ENCODE results near the gene KRT37. TPM values are rescaled to one million over a fixed set of nuclear protein-coding genes. Genes with fewer than 3 reads are reported as not detected.

Gene KRT37
- total RNA-seq, 2 experiments from 2014 or later = not detected

GRCh38 chr17:41415833-41416335 lies 8.5 kb downstream of the KRT37 start:
- intact Hi-C loops (cut with micrococcal nuclease) = no loop called here
- H3K4me3 Mint-ChIP-seq = no peak overlapping the region
- no peaks in the 10 kb centered on the region for H3K9me3 Mint-ChIP-seq
- no peaks in the 10 kb centered on the region for H3K36me3 Mint-ChIP-seq (ENCODE audit: low read depth)
- H3K27ac Mint-ChIP-seq = no peak overlapping the region
- no peak for DNase-seq
- CTCF ChIA-PET = interaction anchor here (0.6 kb wide), 1 partner anchor 285 kb away, joined by 3 read pairs; no protein-coding TSS in a partner anchor
- peaks cover 4% of the 10 kb centered on the region for H3K4me1 Mint-ChIP-seq (ENCODE audit: low read depth)
- H3K27me3 Mint-ChIP-seq (ENCODE audit: low read depth) = no peaks in the 10 kb centered on the region

GRCh38 chr17:41415411-41415810 lies 9.0 kb downstream of the KRT37 start:
- no peaks in the 10 kb centered on the region for H3K27me3 Mint-ChIP-seq (ENCODE audit: low read depth)
- no peak overlapping the region for H3K4me3 Mint-ChIP-seq
- intact Hi-C loops (cut with micrococcal nuclease) = no loop called here
- H3K36me3 Mint-ChIP-seq (ENCODE audit: low read depth) = no peaks in the 10 kb centered on the region
- peaks cover 4% of the 10 kb centered on the region for H3K4me1 Mint-ChIP-seq (ENCODE audit: low read depth)
- CTCF ChIA-PET = interaction anchor here (0.6 kb wide), 1 partner anchor 286 kb away, joined by 3 read pairs; no protein-coding TSS in a partner anchor
- no peaks in the 10 kb centered on the region for H3K9me3 Mint-ChIP-seq
- no peak overlapping the region for H3K27ac Mint-ChIP-seq
- no peak for DNase-seq

- no peak overlapping the region for H3K4me3 Mint-ChIP-seq
- H3K36me3 Mint-ChIP-seq (ENCODE audit: low read depth) = no peaks in the 10 kb centered on the region
- H3K9me3 Mint-ChIP-seq = no peaks in the 10 kb centered on the region
- no peaks in the 10 kb centered on the region for H3K27me3 Mint-ChIP-seq (ENCODE audit: low read depth)
- peaks cover 9% of the 10 kb centered on the region for H3K4me1 Mint-ChIP-seq (ENCODE audit: low read depth)
- intact Hi-C loops (cut with micrococcal nuclease) = no loop called here
- no peak overlapping the region for H3K27ac Mint-ChIP-seq
- DNase-seq = no peak
- CTCF ChIA-PET = no interaction called here
These were observed 10.4 kb downstream of the KRT37 start for GRCh38 chr17:41413982-41414381.

- no peaks in the 10 kb centered on the region for H3K27me3 Mint-ChIP-seq (ENCODE audit: low read depth)
- peaks cover 14% of the 10 kb centered on the region for H3K4me1 Mint-ChIP-seq (ENCODE audit: low read depth)
- no peak overlapping the region for H3K27ac Mint-ChIP-seq
- no peaks in the 10 kb centered on the region for H3K9me3 Mint-ChIP-seq
- CTCF ChIA-PET = no interaction called here
- intact Hi-C loops (cut with micrococcal nuclease) = no loop called here
- H3K36me3 Mint-ChIP-seq (ENCODE audit: low read depth) = no peaks in the 10 kb centered on the region
- DNase-seq = no peak
- H3K4me3 Mint-ChIP-seq = no peak overlapping the region
These were observed 10.9 kb downstream of the KRT37 start for GRCh38 chr17:41413353-41413957.

- DNase-seq = no peak
- H3K27ac Mint-ChIP-seq = no peak overlapping the region
These were observed 13.1 kb downstream of the KRT37 start for GRCh38 chr17:41411072-41411840.

GRCh38 chr17:41407226-41407625 lies 17.2 kb downstream of the KRT37 start:
- DNase-seq = no peak
- Mint-ChIP-seq H3K27ac (no peak overlapping the region), H3K36me3 (ENCODE audit: low read depth) (no peaks in the 10 kb centered on the region), H3K4me1 (ENCODE audit: low read depth) (peaks cover 45% of the 10 kb centered on the region), H3K27me3 (ENCODE audit: low read depth) (no peaks in the 10 kb centered on the region), H3K4me3 (no peak overlapping the region), H3K9me3 (no peaks in the 10 kb centered on the region)
- CTCF ChIA-PET = no interaction called here
- intact Hi-C loops (cut with micrococcal nuclease) = no loop called here

More at GRCh38 chr17:41411072-41411840, 13.1 kb downstream of the KRT37 start:
- H3K27me3 Mint-ChIP-seq (ENCODE audit: low read depth) = no peaks in the 10 kb centered on the region
- peaks cover 17% of the 10 kb centered on the region for H3K4me1 Mint-ChIP-seq (ENCODE audit: low read depth)
- CTCF ChIA-PET = no interaction called here
- no peaks in the 10 kb centered on the region for H3K9me3 Mint-ChIP-seq
- no peaks in the 10 kb centered on the region for H3K36me3 Mint-ChIP-seq (ENCODE audit: low read depth)
- intact Hi-C loops (cut with micrococcal nuclease) = no loop called here
- H3K4me3 Mint-ChIP-seq = no peak overlapping the region

- Mint-ChIP-seq H3K4me3 (no peak overlapping the region), H3K9me3 (no peaks in the 10 kb centered on the region), H3K27me3 (ENCODE audit: low read depth) (no peaks in the 10 kb centered on the region), H3K36me3 (ENCODE audit: low read depth) (no peaks in the 10 kb centered on the region), H3K4me1 (ENCODE audit: low read depth) (peaks cover 48% of the 10 kb centered on the region), H3K27ac (no peak overlapping the region)
- CTCF ChIA-PET = interaction anchor here (1.2 to 2.3 kb wide), 3 partner anchors 12 to 257 kb away, joined by 3 to 6 read pairs (median 6); no protein-coding TSS in a partner anchor
- intact Hi-C loops (cut with micrococcal nuclease) = no loop called here
- DNase-seq = peak; percentile 12
These were observed 18.2 kb downstream of the KRT37 start for GRCh38 chr17:41406205-41406604.

GRCh38 chr17:41404024-41404671 lies 20.2 kb downstream of the KRT37 start:
- intact Hi-C loops (cut with micrococcal nuclease) = loop anchor here (1.0 to 5.0 kb wide), 4 partner anchors 63 to 1307 kb away; no protein-coding TSS in a partner anchor
- Mint-ChIP-seq H3K4me3 (no peak overlapping the region), H3K36me3 (ENCODE audit: low read depth) (no peaks in the 10 kb centered on the region), H3K4me1 (ENCODE audit: low read depth) (peaks cover 47% of the 10 kb centered on the region), H3K27ac (peak overlapping the region; percentile 79), H3K27me3 (ENCODE audit: low read depth) (no peaks in the 10 kb centered on the region), H3K9me3 (no peaks in the 10 kb centered on the region)
- CTCF ChIA-PET = interaction anchor here (1.0 to 2.3 kb wide), 6 partner anchors 14 to 262 kb away, joined by 3 to 9 read pairs (median 4); no protein-coding TSS in a partner anchor
- peak; percentile 85 for DNase-seq

- peak; percentile 29 for DNase-seq
- CTCF ChIA-PET = interaction anchor here (0.7 to 1.8 kb wide), 6 partner anchors 63 to 262 kb away, joined by 3 to 9 read pairs (median 4); no protein-coding TSS in a partner anchor
- no peaks in the 10 kb centered on the region for H3K36me3 Mint-ChIP-seq (ENCODE audit: low read depth)
- peak overlapping the region; percentile 69 for H3K27ac Mint-ChIP-seq
- H3K27me3 Mint-ChIP-seq (ENCODE audit: low read depth) = no peaks in the 10 kb centered on the region
- H3K4me3 Mint-ChIP-seq = no peak overlapping the region
- intact Hi-C loops (cut with micrococcal nuclease) = loop anchor here (1.0 to 5.0 kb wide), 5 partner anchors 62 to 1306 kb away; no protein-coding TSS in a partner anchor
- H3K4me1 Mint-ChIP-seq (ENCODE audit: low read depth) = peaks cover 40% of the 10 kb centered on the region
- no peaks in the 10 kb centered on the region for H3K9me3 Mint-ChIP-seq
These were observed 20.9 kb downstream of the KRT37 start for GRCh38 chr17:41403404-41404023.

GRCh38 chr17:41402161-41402560 lies 22.2 kb downstream of the KRT37 start:
- intact Hi-C loops (cut with micrococcal nuclease) = loop anchor here (2.0 to 5.0 kb wide), 3 partner anchors 95 to 1305 kb away; no protein-coding TSS in a partner anchor
- Mint-ChIP-seq H3K4me1 (ENCODE audit: low read depth) (peaks cover 37% of the 10 kb centered on the region), H3K36me3 (ENCODE audit: low read depth) (no peaks in the 10 kb centered on the region), H3K9me3 (no peaks in the 10 kb centered on the region), H3K27me3 (ENCODE audit: low read depth) (no peaks in the 10 kb centered on the region), H3K27ac (no peak overlapping the region), H3K4me3 (no peak overlapping the region)
- CTCF ChIA-PET = no interaction called here
- DNase-seq = no peak

GRCh38 chr17:41396996-41397660 lies 27.3 kb downstream of the KRT37 start, which contains the start of gene KRT31:
TSS of gene KRT31 (minus strand) at chr17:41397608. CDS start at chr17:41397539, 69 bp downstream.
- Mint-ChIP-seq H3K36me3 (ENCODE audit: low read depth) (no peaks in the 10 kb centered on the region), H3K27me3 (ENCODE audit: low read depth) (no peaks in the 10 kb centered on the region), H3K4me3 (no peak within 1 kb of the TSS), H3K4me1 (ENCODE audit: low read depth) (peaks cover 10% of the 10 kb centered on the region), H3K27ac (no peak within 1 kb of the TSS), H3K9me3 (no peaks in the 10 kb centered on the region)
- intact Hi-C loops (cut with micrococcal nuclease) = no loop called here
- no peak for DNase-seq
- CTCF ChIA-PET = no interaction called here

Measured in activated naive CD4-positive, alpha-beta T cell treated with anti-CD3 and anti-CD28 coated beads for 36 hours (primary cell).